HepG2 (cell line): ENCODE data around the gene MOGAT3. TPM values are rescaled to one million over a fixed set of nuclear protein-coding genes. Genes with fewer than 3 reads are reported as not detected.

Experiments used
- DNMT3B ChIP-seq: conservative IDR thresholded peaks from 2 replicates; pipeline ENCODE4 v1.6.1; 2016; ENCODE audit warnings: missing biosample characterization, control low read depth
- FOXO1 ChIP-seq: sonication (generic); formaldehyde crosslinking; IDR thresholded peaks from 2 replicates; pipeline ENCODE4 v1.4.0; 2020; ENCODE audit warnings: missing genetic modification reagents
- MATR3 ChIP-seq: sonication (generic); formaldehyde crosslinking; IDR thresholded peaks from 2 replicates; pipeline ENCODE4 v1.4.0; 2020; ENCODE audit warnings: missing genetic modification reagents
- PHF21A ChIP-seq: sonication (generic); formaldehyde crosslinking; IDR thresholded peaks from 2 replicates; pipeline ENCODE4 v1.5.0; 2020; ENCODE audit warnings: mild to moderate bottlenecking, missing genetic modification reagents
- SMC3 ChIP-seq: IDR thresholded peaks from 2 replicates; pipeline ENCODE4 v1.6.1; 2011; ENCODE audit warnings: low read length, improper control_type of control experiment
- ZBTB1 ChIP-seq: sonication (generic); formaldehyde crosslinking; IDR thresholded peaks from 2 replicates; pipeline ENCODE4 v1.4.0; 2020; ENCODE audit warnings: missing genetic modification reagents, borderline replicate concordance
- ZBTB34 ChIP-seq: sonication (generic); formaldehyde crosslinking; IDR thresholded peaks from 2 replicates; pipeline ENCODE4 v1.8.0; 2022; ENCODE audit warnings: mild to moderate bottlenecking, missing genetic modification reagents
- ZFP82 ChIP-seq: sonication (generic); formaldehyde crosslinking; IDR thresholded peaks from 2 replicates; pipeline ENCODE4 v1.5.1; 2020; ENCODE audit warnings: mild to moderate bottlenecking, missing genetic modification reagents, borderline replicate concordance
- ZHX1 ChIP-seq: sonication (generic); formaldehyde crosslinking; IDR thresholded peaks from 2 replicates; pipeline ENCODE4 v1.8.1; 2022; ENCODE audit warnings: low read depth, mild to moderate bottlenecking, missing genetic modification reagents
- ZNF33B ChIP-seq: sonication (generic); formaldehyde crosslinking; IDR thresholded peaks from 2 replicates; pipeline ENCODE4 v1.5.1; 2020; ENCODE audit warnings: mild to moderate bottlenecking, missing genetic modification reagents
- ZNF510 ChIP-seq: sonication (generic); formaldehyde crosslinking; IDR thresholded peaks from 2 replicates; pipeline ENCODE4 v1.4.0; 2020; ENCODE audit warnings: low read depth, mild to moderate bottlenecking, missing genetic modification reagents
- ZNF629 ChIP-seq: sonication (generic); formaldehyde crosslinking; conservative IDR thresholded peaks from 2 replicates; pipeline ENCODE4 v1.5.0; 2020; ENCODE audit warnings: missing genetic modification reagents
- ZNF687 ChIP-seq: sonication (generic); formaldehyde crosslinking; IDR thresholded peaks from 2 replicates; pipeline ENCODE4 v1.5.1; 2020; ENCODE audit warnings: mild to moderate bottlenecking, missing genetic modification reagents, moderate library complexity
- polyA plus RNA-seq, 8 experiments: library from polyadenylated mRNA; depleted of rRNA in 3 of 8; stranded (reverse) in 7 of 8; unstranded in 1 of 8; fragments of >200 nt; fragmentation: Illumina TruSeq in 4 of 8; extraction: Trizol in 4 of 8; gene quantifications; 2 replicates each; pipeline versions ENCODE4 v1.2.1 to v1.2.3, GENCODE V29; 2011 to 2016; ENCODE audit warnings: low read depth in 4 of 8, missing spikeins in 1 of 8, mixed read lengths in 1 of 8; ENCODE audit not compliant: insufficient read depth in 1 of 8
- total RNA-seq, 5 experiments: library from RNA; depleted of rRNA; stranded (reverse); fragments of >200 nt; fragmentation: Illumina TruSeq; extraction: Trizol; gene quantifications; 2 replicates each; pipeline ENCODE4 v1.2.3, GENCODE V29; 2016; ENCODE audit warnings: low read depth in 1 of 5
- TF ChIP-seq, protein P1 (sequence below): sonication (generic); formaldehyde crosslinking; IDR thresholded peaks from 2 replicates; pipeline ENCODE4 v1.4.0; 2020; ENCODE audit warnings: missing genetic modification reagents
- TF ChIP-seq, protein P2 (sequence below): sonication (generic); formaldehyde crosslinking; IDR thresholded peaks from 2 replicates; pipeline ENCODE4 v1.8.0; 2022; ENCODE audit warnings: missing genetic modification reagents, mild to moderate bottlenecking, inconsistent platforms, borderline replicate concordance

Gene MOGAT3
- total and polyA plus RNA-seq, 2 of the 13 experiments (the other 11 are each of a cell fraction or from before 2014, with no cell fraction given): 22.5 to 30.5 TPM

DNA sequence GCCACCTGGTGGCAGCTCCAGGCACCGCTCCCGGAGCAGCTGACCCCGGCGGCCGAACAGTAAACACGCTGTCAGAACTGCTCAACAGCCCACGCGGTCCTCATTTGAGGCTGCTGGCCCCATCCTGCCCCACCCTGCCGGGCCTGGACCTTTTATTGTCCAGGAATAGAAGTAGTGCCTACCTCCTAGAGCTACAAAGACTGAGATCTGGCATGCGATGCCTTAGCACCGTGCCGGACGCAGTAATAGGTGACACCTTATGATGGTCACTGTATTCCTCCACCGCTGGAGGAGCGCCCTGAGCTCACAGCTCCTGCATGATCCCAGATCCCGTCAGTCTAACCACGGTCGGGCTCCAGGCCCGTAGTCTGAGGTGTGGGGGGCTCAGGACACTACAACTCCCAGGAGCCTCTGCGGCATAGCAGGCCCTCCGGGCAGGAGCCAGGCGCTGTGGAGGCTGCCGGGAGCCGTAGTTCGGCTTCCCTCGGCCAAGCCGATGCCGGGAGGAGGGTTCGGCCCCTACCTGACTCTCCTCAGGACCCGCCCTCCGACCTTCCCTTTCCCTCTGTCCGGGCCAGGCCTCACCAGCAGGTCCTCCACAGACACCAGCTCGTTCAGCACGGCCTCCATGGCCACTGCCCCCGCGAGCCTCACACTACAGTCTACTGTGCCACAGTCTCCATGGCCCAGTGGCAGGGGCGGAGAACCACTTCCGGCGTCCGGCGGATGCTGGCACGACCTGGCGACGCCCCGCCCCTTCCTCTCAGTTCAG lies 43.7 kb upstream of the MOGAT3 start, which contains the start of gene FIS1 (continued):
- TF ChIP-seq ZBTB34 (CRISPR knock-in tag) (0 out of 2 replicates have a peak, but pooled peaks have one; percentile 48), DNMT3B (CRISPR knock-in tag) (no peak), ZFP82 (CRISPR knock-in tag) (no peak), PHF21A (CRISPR knock-in tag) (peak; percentile 75; the same call in 1 of the 2 replicates), ZNF687 (CRISPR knock-in tag) (peak; percentile 83), SMC3 (peak; percentile 46; the same call in 1 of the 2 replicates), MATR3 (no peak), ZBTB1 (no peak), ZHX1 (CRISPR knock-in tag) (peak; percentile 56), ZNF510 (CRISPR knock-in tag) (no peak), ZNF629 (CRISPR knock-in tag) (no peak; the same call in 1 of the 2 replicates), FOXO1 (peak; percentile 90), ZNF33B (CRISPR knock-in tag) (no peak)
- TF ChIP-seq, protein P1, sequence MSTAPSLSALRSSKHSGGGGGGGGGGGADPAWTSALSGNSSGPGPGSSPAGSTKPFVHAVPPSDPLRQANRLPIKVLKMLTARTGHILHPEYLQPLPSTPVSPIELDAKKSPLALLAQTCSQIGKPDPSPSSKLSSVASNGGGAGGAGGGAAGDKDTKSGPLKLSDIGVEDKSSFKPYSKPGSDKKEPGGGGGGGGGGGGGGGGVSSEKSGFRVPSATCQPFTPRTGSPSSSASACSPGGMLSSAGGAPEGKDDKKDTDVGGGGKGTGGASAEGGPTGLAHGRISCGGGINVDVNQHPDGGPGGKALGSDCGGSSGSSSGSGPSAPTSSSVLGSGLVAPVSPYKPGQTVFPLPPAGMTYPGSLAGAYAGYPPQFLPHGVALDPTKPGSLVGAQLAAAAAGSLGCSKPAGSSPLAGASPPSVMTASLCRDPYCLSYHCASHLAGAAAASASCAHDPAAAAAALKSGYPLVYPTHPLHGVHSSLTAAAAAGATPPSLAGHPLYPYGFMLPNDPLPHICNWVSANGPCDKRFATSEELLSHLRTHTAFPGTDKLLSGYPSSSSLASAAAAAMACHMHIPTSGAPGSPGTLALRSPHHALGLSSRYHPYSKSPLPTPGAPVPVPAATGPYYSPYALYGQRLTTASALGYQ (CRISPR knock-in tag): peak; percentile 24; the same call in 1 of the 2 replicates
- TF ChIP-seq, protein P2, sequence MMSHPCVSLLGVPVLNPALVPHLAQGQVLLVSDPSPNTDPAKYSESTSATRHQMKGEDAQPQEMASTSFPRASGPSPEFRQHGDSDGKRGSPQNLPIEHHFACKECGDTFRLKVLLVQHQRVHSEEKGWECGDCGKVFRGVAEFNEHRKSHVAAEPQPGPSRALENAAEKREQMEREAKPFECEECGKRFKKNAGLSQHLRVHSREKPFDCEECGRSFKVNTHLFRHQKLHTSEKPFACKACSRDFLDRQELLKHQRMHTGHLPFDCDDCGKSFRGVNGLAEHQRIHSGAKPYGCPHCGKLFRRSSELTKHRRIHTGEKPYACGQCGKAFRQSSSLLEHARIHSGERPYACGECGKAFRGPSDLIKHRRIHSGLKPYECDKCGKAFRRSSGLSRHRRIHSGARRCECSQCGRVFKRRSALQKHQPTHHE: no peak; the same call in none of the 2 replicates
